Osteoblast (primary cell): ENCODE results near the gene PLEKHF1. TPM values are rescaled to one million over a fixed set of nuclear protein-coding genes. Genes with fewer than 3 reads are reported as not detected.
A peak's percentile ranks its signal among the peaks of the same experiment; 100 is the strongest.

Experiments
- DNase-seq: peaks from one replicate; pipeline ENCODE4 v3.0.0; 2011; ENCODE audit warnings: low spot score, mixed read lengths; ENCODE audit not compliant: insufficient read length; ENCODE audit errors: missing footprints
- H2AFZ ChIP-seq: 2 replicates; pipeline ENCODE4 v1.6.0; 2011; ENCODE audit warnings: mild to moderate bottlenecking, low read length
- H3K27ac ChIP-seq: 2 replicates; pipeline ENCODE4 v1.5.1; 2011; ENCODE audit warnings: mild to moderate bottlenecking, low read depth, low read length, moderate library complexity
- H3K27me3 ChIP-seq: 2 replicates; pipeline ENCODE4 v1.6.0; 2012; ENCODE audit warnings: mild to moderate bottlenecking, control low read depth, inconsistent platforms, low read length, moderate library complexity; ENCODE audit not compliant: insufficient read depth
- H3K36me3 ChIP-seq: 2 replicates; pipeline ENCODE4 v1.5.1; 2011; ENCODE audit warnings: mild to moderate bottlenecking, low read length, control low read depth, moderate library complexity; ENCODE audit not compliant: insufficient read depth
- H3K4me1 ChIP-seq: 2 replicates; pipeline ENCODE4 v1.5.1; 2011; ENCODE audit warnings: mild to moderate bottlenecking, low read length, control low read depth, moderate library complexity; ENCODE audit not compliant: insufficient read depth
- H3K4me2 ChIP-seq: 2 replicates; pipeline ENCODE4 v1.6.0; 2011; ENCODE audit warnings: mild to moderate bottlenecking, low read length; ENCODE audit not compliant: insufficient read depth
- H3K4me3 ChIP-seq: fragments of 200-600 bp; sonication (generic); 3 replicates; pipeline ENCODE4 v1.5.1; 2012; ENCODE audit warnings: mild to moderate bottlenecking, low read length, inconsistent platforms; ENCODE audit not compliant: insufficient read depth
- H3K79me2 ChIP-seq: 2 replicates; pipeline ENCODE4 v1.6.0; 2012; ENCODE audit warnings: mild to moderate bottlenecking, low read length, control low read depth, inconsistent platforms; ENCODE audit not compliant: insufficient read depth
- H3K9me3 ChIP-seq: 2 replicates; pipeline ENCODE4 v1.5.1; 2011; ENCODE audit warnings: low read depth, low read length, control low read depth
- H4K20me1 ChIP-seq: 2 replicates; pipeline ENCODE4 v1.6.0; 2012; ENCODE audit warnings: mild to moderate bottlenecking, low read length, control low read depth; ENCODE audit not compliant: insufficient read depth
- CTCF ChIP-seq: IDR thresholded peaks from 2 replicates; pipeline ENCODE4 v1.5.1; 2011; ENCODE audit warnings: mild to moderate bottlenecking, low read depth, low read length, moderate library complexity; ENCODE audit errors: extremely low read depth
- total RNA-seq: library from RNA; depleted of rRNA; stranded (reverse); fragments of >200 nt; gene quantifications from 2 replicates; pipeline ENCODE4 v1.2.3, GENCODE V29; 2012

Gene PLEKHF1
- total RNA-seq, 1 donor = 106 TPM

GRCh38 chr19:29677001-29677817, 11.9 kb downstream of the PLEKHF1 start:
- peak; percentile 71 for DNase-seq
- H3K27me3 ChIP-seq = no peaks in the 10 kb centered on the region
- no peak overlapping the region for H3K4me3 ChIP-seq
- no peak for TF ChIP-seq CTCF
- peaks cover 38% of the 10 kb centered on the region for H3K79me2 ChIP-seq
- H3K36me3 ChIP-seq = peaks cover 12% of the 10 kb centered on the region
- peaks cover 26% of the 10 kb centered on the region for H4K20me1 ChIP-seq
- peaks cover 7% of the 10 kb centered on the region for H3K4me1 ChIP-seq
- no peak overlapping the region for H3K27ac ChIP-seq
- H3K4me2 ChIP-seq = no peak overlapping the region
- no peak overlapping the region for H2AFZ ChIP-seq
- H3K9me3 ChIP-seq = no peaks in the 10 kb centered on the region

- DNase-seq = peak; percentile 80
- peaks cover 17% of the 10 kb centered on the region for H4K20me1 ChIP-seq
- H3K4me3 ChIP-seq = no peak overlapping the region
- H3K9me3 ChIP-seq = no peaks in the 10 kb centered on the region
- H2AFZ ChIP-seq = no peak overlapping the region
- TF ChIP-seq CTCF = no peak
- H3K79me2 ChIP-seq = peaks cover 24% of the 10 kb centered on the region
- no peaks in the 10 kb centered on the region for H3K27me3 ChIP-seq
- H3K36me3 ChIP-seq = peaks cover 12% of the 10 kb centered on the region
- no peak overlapping the region for H3K27ac ChIP-seq
- H3K4me1 ChIP-seq = peaks cover 16% of the 10 kb centered on the region
- H3K4me2 ChIP-seq = no peak overlapping the region
Measured at GRCh38 chr19:29678484-29679106, 13.3 kb downstream of the PLEKHF1 start.

- TF ChIP-seq CTCF = no peak
- Histone ChIP-seq H3K4me1 (peaks cover 17% of the 10 kb centered on the region), H3K27me3 (no peaks in the 10 kb centered on the region), H3K4me2 (no peak overlapping the region), H4K20me1 (peaks cover 14% of the 10 kb centered on the region), H3K79me2 (peaks cover 14% of the 10 kb centered on the region), H3K27ac (no peak overlapping the region), H2AFZ (no peak overlapping the region), H3K36me3 (peaks cover 12% of the 10 kb centered on the region), H3K9me3 (no peaks in the 10 kb centered on the region), H3K4me3 (no peak overlapping the region)
- DNase-seq = peak; percentile 77
Measured at GRCh38 chr19:29679598-29680210, 14.4 kb downstream of the PLEKHF1 start.

- peak; percentile 86 for DNase-seq
Measured at GRCh38 chr19:29680447-29680846, 15.2 kb downstream of the PLEKHF1 start.

More at GRCh38 chr19:29680447-29680846, 15.2 kb downstream of the PLEKHF1 start:
- H4K20me1 ChIP-seq = peaks cover 13% of the 10 kb centered on the region
- no peak overlapping the region for H3K4me2 ChIP-seq
- H3K36me3 ChIP-seq = peaks cover 6% of the 10 kb centered on the region
- H3K4me1 ChIP-seq = peaks cover 24% of the 10 kb centered on the region
- H3K27me3 ChIP-seq = no peaks in the 10 kb centered on the region
- H3K27ac ChIP-seq = no peak overlapping the region
- no peak overlapping the region for H3K4me3 ChIP-seq
- H2AFZ ChIP-seq = no peak overlapping the region
- TF ChIP-seq CTCF = no peak
- H3K9me3 ChIP-seq = no peaks in the 10 kb centered on the region
- peaks cover 7% of the 10 kb centered on the region for H3K79me2 ChIP-seq
